GM11168 (cell line): Measurements from ENCODE around the gene NCAM1.

ENCODE experiments used
- in situ Hi-C: fragments of 300-500 bp; cut with MboI; formaldehyde crosslinking; loops from one replicate; pipeline ENCODE4 v1.12.0; 2022; ENCODE audit warnings: low sequenced_read_pairs; ENCODE audit not compliant: unreplicated experiment

NCAM1 gene

GRCh38 chr11:112967082-112967481 is 5.9 kb downstream of the NCAM1 start:
- in situ Hi-C loops = no loop called here

- in situ Hi-C loops = no loop called here
Measured at GRCh38 chr11:112968941-112969713, 7.9 kb downstream of the NCAM1 start.

GRCh38 chr11:112971195-112971594 is 10.0 kb downstream of the NCAM1 start:
- in situ Hi-C loops = no loop called here

- in situ Hi-C loops = no loop called here
Measured at GRCh38 chr11:112971827-112972226, 10.6 kb downstream of the NCAM1 start.

GRCh38 chr11:112972399-112973145 is 11.4 kb downstream of the NCAM1 start:
- in situ Hi-C loops = no loop called here

GRCh38 chr11:112975051-112975450 is 13.8 kb downstream of the NCAM1 start:
- in situ Hi-C loops = no loop called here

- in situ Hi-C loops = no loop called here
Measured at GRCh38 chr11:112975493-112975892, 14.3 kb downstream of the NCAM1 start.

GRCh38 chr11:112977755-112978154 is 16.5 kb downstream of the NCAM1 start:
- in situ Hi-C loops = no loop called here

GRCh38 chr11:112983887-112984286 is 22.7 kb downstream of the NCAM1 start:
- in situ Hi-C loops = no loop called here

- in situ Hi-C loops = no loop called here
Measured at GRCh38 chr11:112989198-112989597, 28.0 kb downstream of the NCAM1 start.

GRCh38 chr11:112993808-112994207 is 32.6 kb downstream of the NCAM1 start:
- in situ Hi-C loops = no loop called here

- in situ Hi-C loops = no loop called here
Measured at GRCh38 chr11:112995423-112996090, 34.3 kb downstream of the NCAM1 start.

- in situ Hi-C loops = no loop called here
Measured at GRCh38 chr11:112996994-112997393, 35.8 kb downstream of the NCAM1 start.

GRCh38 chr11:112997857-112998466 is 36.7 kb downstream of the NCAM1 start:
- in situ Hi-C loops = no loop called here

GRCh38 chr11:112999520-112999919 is 38.3 kb downstream of the NCAM1 start:
- in situ Hi-C loops = no loop called here

- in situ Hi-C loops = no loop called here
Measured at GRCh38 chr11:113001709-113002108, 40.5 kb downstream of the NCAM1 start.

GRCh38 chr11:113006896-113007445 is 45.8 kb downstream of the NCAM1 start:
- in situ Hi-C loops = no loop called here

GRCh38 chr11:113014262-113015097 is 53.3 kb downstream of the NCAM1 start:
- in situ Hi-C loops = no loop called here

- in situ Hi-C loops = no loop called here
Measured at GRCh38 chr11:113015098-113015455, 53.9 kb downstream of the NCAM1 start.

GRCh38 chr11:113016905-113017304 is 55.7 kb downstream of the NCAM1 start:
- in situ Hi-C loops = no loop called here
